Heart right ventricle (tissue), 16 donors: Measurements from ENCODE around the gene SRP68. TPM values are rescaled to one million over a fixed set of nuclear protein-coding genes. Genes with fewer than 3 reads are reported as not detected.

Source experiments
- ATAC-seq, 8 donors: fragments of 200-7000 bp; cut with Tn5 transposase; one replicate each; pipeline ENCODE4 v1.9.1; 2020; ENCODE audit warnings: mild to moderate bottlenecking in 8 of 8, moderate library complexity in 8 of 8, moderate number of reproducible peaks in 1 of 8
- DNase-seq, 2 donors: peaks; one replicate each; pipeline ENCODE4 v3.0.0-alpha.2; 2020
- H3K27ac ChIP-seq, 10 donors: fragments of 200-600 bp; sonication (generic) in 2 of 10; one replicate each; pipeline versions ENCODE4 v1.5.0 to v1.8.0; 2020 to 2022; ENCODE audit warnings: mild to moderate bottlenecking in 3 of 10
- H3K27me3 ChIP-seq, 7 donors: fragments of 200-600 bp; one replicate each; pipeline ENCODE4 v1.8.0; 2021 to 2022; ENCODE audit warnings: mild to moderate bottlenecking in 2 of 7
- H3K36me3 ChIP-seq, 9 donors: fragments of 200-600 bp; sonication (generic) in 1 of 9; one replicate each; pipeline versions ENCODE4 v1.5.0 to v1.8.0; 2020 to 2022; ENCODE audit warnings: mild to moderate bottlenecking in 2 of 9
- H3K4me1 ChIP-seq, 9 donors: fragments of 200-600 bp; sonication (generic) in 1 of 9; one replicate each; pipeline versions ENCODE4 v1.5.0 to v1.8.0; 2020 to 2022; ENCODE audit warnings: mild to moderate bottlenecking in 4 of 9
- H3K4me3 ChIP-seq, 10 donors: fragments of 200-600 bp; sonication (generic) in 2 of 10; one replicate each; pipeline versions ENCODE4 v1.5.0 to v1.8.0; 2020 to 2022; ENCODE audit warnings: mild to moderate bottlenecking in 7 of 10, moderate library complexity in 2 of 10
- H3K9me3 ChIP-seq, 11 donors: fragments of 200-600 bp in 10 of 11; sonication (generic) in 2 of 11; one replicate each; pipeline versions ENCODE4 v1.5.0 to v1.8.0; 2013 to 2022; ENCODE audit warnings: mild to moderate bottlenecking in 2 of 11, control low read depth in 1 of 11, moderate library complexity in 1 of 11
- WGBS, 2 donors: extraction: QIAGEN DNeasy Blood & Tissue Kit; methylation state at CpG; one replicate each; pipeline ENCODE4 v1.1.7; 2013; ENCODE audit warnings: inconsistent platforms in 1 of 2; 5-methylcytosine and 5-hydroxymethylcytosine counted together
- intact Hi-C, 10 donors: fragments of 100-400 bp; cut with DNase I; formaldehyde crosslinking; loops; one replicate each; pipeline versions ENCODE4 v1.11.1 to v1.14.2; 2022
- polyA plus RNA-seq, 2 donors: library from polyadenylated mRNA; stranded (reverse); fragments of 200-250 nt; gene quantifications; one replicate each; pipeline ENCODE4 v1.2.3, GENCODE V29; 2013
- total RNA-seq, 10 donors: library from RNA; stranded (reverse); fragmentation: NEBNext Ultra II Directional in 3 of 10; extraction: Animal tissue kit (Norgen Biotek cat#: 25700) in 3 of 10; gene quantifications; one replicate each; pipeline versions ENCODE4 v1.2.1 to v1.2.4, GENCODE V29; 2021 to 2023
- TF ChIP-seq, protein P1 (sequence below), 9 donors: fragments of 200-600 bp; sonication (generic) in 2 of 9; IDR thresholded peaks; one replicate each; pipeline versions ENCODE4 v1.5.0 to v1.8.0; 2021 to 2022; ENCODE audit warnings: antibody characterized with exemption in 9 of 9, mild to moderate bottlenecking in 5 of 9, moderate library complexity in 1 of 9
- donor health status: Arrhythmogenic right ventricular cardiomyopathy.
- donor health status: ischemic (EF 13 %, LVEDD 7.1; RV severe dilation, severe dysfunction).
- donor health status: healthy with polysubstance abuse.
- donor health status: DM: no; HTN: yes; CAD: no.
- donor health status: DM: no; HTN: no; CAD: no.
- donor health status: ischemic (EF 25% LVEDD 6.9; RV normal size, moderate dysfunction).
- donor health status: ischemic (EF 25% LVEDD 5.7; RV mildly dilated, moderate dysfunction).
- donor health status: healthy.
- donor health status: DM: yes; HTN: yes; CAD: no.
- donor health status: Ischemic cardiomyopathy.
- donor health status: ischemic (EF 35%, LVEDD 5.7; RV mildly dilated, moderate dysfunction).
- donor health status: nonischemic (EF 11% LVEDD 7.7; RV severe dilation, severe dysfunction).
- donor health status: DM: yes; HTN: yes; CAD: no.
- donor health status: PGD.
- donor health status: ischemic (EF 29% LVEDD 5.4; RV normal size, mild dysfunction).
- donor health status: nonischemic (EF 23%, LVEDD 6.1; RV moderate dilation, normal function).

The SRP68 gene
- total and polyA plus RNA-seq, 12 donors: 26.2 to 69.7 (median 61.7) TPM

DNA sequence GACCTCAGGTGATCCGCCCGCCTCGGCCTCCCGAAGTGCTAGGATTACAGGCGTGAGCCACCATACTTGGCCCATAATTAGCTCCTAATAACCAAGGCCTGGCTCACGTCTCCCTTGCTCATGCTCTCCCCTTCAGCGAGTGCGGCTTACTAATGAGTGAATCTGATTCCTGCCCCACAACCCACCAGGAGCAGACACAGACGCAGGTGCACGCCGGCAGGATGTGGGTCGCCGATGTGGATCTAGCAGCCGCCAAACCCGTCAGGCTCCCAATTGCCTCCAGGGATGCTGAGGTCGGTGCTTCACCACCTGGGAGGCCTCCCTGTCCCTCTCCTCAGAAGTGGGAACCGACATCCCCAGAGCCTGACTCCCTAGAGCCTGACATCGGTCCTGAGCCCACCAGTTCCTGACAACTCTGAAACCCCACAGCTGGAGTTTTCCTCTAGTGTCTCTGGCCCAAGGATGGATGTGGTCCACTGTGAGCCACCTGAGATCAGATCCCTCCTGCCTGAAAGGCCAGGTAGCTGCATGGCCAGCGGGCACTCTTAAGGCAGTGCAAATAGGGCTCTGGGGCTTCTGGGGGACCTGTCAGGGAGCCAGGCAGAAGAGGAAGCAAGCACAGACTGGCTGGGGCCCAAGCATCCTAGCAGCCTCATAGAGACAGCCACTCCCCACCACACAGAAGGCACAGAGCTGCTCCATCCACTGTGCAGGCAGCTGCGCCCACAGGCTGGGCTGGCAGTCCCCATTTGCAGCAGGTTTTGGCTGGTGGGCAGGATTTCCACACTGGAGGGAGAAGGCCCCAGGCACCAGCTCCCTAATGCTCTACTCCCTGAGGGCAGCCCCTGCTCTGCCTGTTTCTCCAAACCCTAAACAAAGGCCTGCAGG, 20.5 kb upstream of the SRP68 start:
- TF ChIP-seq, protein P1, sequence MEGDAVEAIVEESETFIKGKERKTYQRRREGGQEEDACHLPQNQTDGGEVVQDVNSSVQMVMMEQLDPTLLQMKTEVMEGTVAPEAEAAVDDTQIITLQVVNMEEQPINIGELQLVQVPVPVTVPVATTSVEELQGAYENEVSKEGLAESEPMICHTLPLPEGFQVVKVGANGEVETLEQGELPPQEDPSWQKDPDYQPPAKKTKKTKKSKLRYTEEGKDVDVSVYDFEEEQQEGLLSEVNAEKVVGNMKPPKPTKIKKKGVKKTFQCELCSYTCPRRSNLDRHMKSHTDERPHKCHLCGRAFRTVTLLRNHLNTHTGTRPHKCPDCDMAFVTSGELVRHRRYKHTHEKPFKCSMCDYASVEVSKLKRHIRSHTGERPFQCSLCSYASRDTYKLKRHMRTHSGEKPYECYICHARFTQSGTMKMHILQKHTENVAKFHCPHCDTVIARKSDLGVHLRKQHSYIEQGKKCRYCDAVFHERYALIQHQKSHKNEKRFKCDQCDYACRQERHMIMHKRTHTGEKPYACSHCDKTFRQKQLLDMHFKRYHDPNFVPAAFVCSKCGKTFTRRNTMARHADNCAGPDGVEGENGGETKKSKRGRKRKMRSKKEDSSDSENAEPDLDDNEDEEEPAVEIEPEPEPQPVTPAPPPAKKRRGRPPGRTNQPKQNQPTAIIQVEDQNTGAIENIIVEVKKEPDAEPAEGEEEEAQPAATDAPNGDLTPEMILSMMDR (IDR thresholded peaks at IDR 0.05): no peak

DNA sequence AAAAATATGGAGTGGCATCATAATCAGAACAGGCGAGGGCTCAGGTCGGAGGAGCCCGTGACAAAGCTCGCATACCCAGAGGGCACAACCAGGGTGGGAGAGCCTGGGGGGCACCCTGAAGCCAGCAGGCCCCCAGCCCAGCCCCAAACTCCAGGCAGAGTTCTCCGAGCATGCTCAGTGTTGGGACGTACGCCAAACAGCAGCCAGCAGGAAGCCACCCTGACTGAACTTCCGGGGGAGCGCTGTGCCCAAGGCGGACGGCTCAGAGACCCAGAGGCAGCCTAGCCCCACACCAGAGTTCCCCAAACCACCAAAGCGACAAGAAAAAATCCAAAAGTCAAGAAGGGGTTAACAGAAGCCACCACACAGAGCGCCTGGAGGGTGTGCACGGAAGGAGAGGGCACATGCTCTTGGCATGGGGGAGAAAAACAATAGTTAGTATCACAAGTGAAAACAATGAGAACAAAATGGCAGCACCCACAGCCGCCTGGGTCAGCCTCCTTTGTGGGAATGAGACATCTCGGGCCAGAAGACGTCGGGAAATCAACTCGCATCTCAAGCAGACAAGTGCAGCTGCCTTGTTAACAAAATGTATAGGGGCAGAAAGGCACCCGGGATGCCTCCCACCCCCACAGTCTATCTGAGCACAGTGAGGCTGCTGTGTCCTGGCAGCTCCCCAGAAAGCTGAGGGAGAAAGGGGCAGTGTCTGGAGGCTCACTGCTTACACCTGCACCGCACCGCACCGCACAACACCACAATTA, 19.4 kb upstream of the SRP68 start:
- 68 to 75% methylated on average over 23 of the region's 23 CpGs for WGBS, 2 donors
- Histone ChIP-seq H3K4me3 (no peak overlapping the region), H3K27me3 (no peaks in the 10 kb centered on the region), H3K27ac (no peak overlapping the region), H3K36me3 (peaks cover 0 to 100% (median 77%) of the 10 kb centered on the region in 9 donors), H3K4me1 (peaks cover 0 to 8% (median 0%) of the 10 kb centered on the region in 9 donors), H3K9me3 (no peaks in the 10 kb centered on the region)
- DNase-seq (no peak), ATAC-seq (no peak)
- intact Hi-C loops: no loop called here
- TF ChIP-seq, protein P1 (IDR thresholded peaks at IDR 0.05): no peak

More for the DNA sequence above, 20.5 kb upstream of the SRP68 start:
- 94% methylated on average over 20 of the region's 20 CpGs for WGBS, 2 donors
- DNase-seq (no peak), ATAC-seq (no peak)
- Histone ChIP-seq H3K36me3 (peaks cover 0 to 100% (median 78%) of the 10 kb centered on the region in 9 donors), H3K27ac (no peak overlapping the region), H3K9me3 (no peaks in the 10 kb centered on the region), H3K4me1 (peaks cover 0 to 8% (median 0%) of the 10 kb centered on the region in 9 donors), H3K4me3 (no peak overlapping the region), H3K27me3 (no peaks in the 10 kb centered on the region)
- intact Hi-C loops: no loop called here

DNA sequence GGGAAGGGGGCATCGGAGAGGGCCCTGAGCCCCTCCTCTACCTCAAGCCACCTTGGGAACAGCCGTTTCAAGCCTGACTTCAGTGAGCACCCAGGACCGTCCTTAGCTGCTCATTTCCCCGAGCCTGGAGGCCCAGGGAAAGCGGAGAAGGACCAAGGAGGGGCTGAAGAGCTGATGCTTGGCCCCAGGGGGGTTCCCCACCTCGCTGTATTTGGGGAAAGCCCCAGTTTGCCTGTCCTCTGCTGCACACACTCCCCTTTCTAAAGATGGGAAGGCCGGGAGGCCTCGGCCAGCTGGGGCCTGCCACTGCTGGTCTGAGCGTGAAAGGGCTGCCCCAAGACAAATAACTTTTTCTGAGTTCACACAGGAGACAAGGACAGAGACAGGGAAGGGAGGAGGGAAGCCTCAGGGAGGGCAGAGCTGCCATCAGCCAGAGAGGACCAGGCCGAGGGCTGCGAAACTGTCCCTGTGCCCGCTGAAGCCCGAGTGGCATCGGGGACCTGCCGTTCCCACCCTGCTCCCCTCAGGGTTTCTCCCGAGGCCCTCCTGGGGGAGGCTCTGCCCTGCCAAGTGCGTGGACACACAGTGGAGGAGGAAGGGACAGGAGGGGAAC, 18.3 kb upstream of the SRP68 start:
- 93% methylated on average over 17 of the region's 17 CpGs for WGBS, 2 donors
- no peak overlapping the region for H3K27ac ChIP-seq

More for the DNA sequence above, 18.3 kb upstream of the SRP68 start:
- Histone ChIP-seq H3K36me3 (peaks cover 0 to 100% (median 75%) of the 10 kb centered on the region in 9 donors), H3K4me3 (no peak overlapping the region), H3K9me3 (no peaks in the 10 kb centered on the region), H3K4me1 (peaks cover 0 to 8% (median 0%) of the 10 kb centered on the region in 9 donors), H3K27me3 (no peaks in the 10 kb centered on the region)
- intact Hi-C loops: no loop called here
- TF ChIP-seq, protein P1 (IDR thresholded peaks at IDR 0.05): no peak
- DNase-seq (no peak), ATAC-seq (no peak)
